ENCODE data around the gene ANO1.

DNA sequence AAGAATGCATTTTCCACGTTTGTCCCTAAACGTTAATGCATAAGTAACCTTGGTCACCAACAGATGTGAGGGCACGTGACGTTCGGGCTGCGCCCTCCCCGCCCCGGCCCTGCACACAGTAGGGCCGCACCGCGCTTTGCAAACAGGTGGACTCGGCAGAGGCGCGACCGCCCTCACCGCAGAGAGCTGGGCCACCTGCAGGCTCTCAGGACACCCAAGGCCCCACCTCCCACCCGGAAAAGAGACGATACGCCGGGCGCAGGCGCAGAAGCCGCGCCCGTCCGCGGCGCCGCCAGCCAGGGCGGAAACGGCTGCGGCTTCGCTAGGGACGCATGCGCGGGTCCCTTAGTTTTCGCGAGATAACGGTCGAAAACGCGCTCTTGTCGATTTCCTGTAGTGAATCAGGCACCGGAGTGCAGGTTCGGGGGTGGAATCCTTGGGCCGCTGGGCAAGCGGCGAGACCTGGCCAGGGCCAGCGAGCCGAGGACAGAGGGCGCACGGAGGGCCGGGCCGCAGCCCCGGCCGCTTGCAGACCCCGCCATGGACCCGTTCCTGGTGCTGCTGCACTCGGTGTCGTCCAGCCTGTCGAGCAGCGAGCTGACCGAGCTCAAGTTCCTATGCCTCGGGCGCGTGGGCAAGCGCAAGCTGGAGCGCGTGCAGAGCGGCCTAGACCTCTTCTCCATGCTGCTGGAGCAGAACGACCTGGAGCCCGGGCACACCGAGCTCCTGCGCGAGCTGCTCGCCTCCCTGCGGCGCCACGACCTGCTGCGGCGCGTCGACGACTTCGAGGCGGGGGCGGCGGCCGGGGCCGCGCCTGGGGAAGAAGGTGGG lies 125.0 kb downstream of the ANO1 start, which contains the start of gene FADD:
- TF ChIP-seq POLR2A (IDR thresholded peaks at IDR 0.05; ENCODE audit: low read depth, low read length), result peak; percentile 93
- TF ChIP-seq POLR2AphosphoS5 (IDR thresholded peaks at IDR 0.05; ENCODE audit: low read depth, low read length), result peak; percentile 92
- TF ChIP-seq TAF1 (IDR thresholded peaks at IDR 0.05; ENCODE audit: low read depth, low read length), result peak; percentile 86
- TF ChIP-seq POU2F2 (IDR thresholded peaks at IDR 0.05; ENCODE audit: low read depth, low read length), result no peak

Data from GM12891 (cell line).